ENCODE measurements around the gene CYCS.
"Not testable (repeated sequence)": the region's sequence is repeated elsewhere in the genome, so short reads cannot be mapped to it uniquely, and the experiment has no call there.

CYCS gene

GRCh38 chr7:25117226-25118047, 7.6 kb downstream of the CYCS start:
- DNase-seq = no peak

DNA sequence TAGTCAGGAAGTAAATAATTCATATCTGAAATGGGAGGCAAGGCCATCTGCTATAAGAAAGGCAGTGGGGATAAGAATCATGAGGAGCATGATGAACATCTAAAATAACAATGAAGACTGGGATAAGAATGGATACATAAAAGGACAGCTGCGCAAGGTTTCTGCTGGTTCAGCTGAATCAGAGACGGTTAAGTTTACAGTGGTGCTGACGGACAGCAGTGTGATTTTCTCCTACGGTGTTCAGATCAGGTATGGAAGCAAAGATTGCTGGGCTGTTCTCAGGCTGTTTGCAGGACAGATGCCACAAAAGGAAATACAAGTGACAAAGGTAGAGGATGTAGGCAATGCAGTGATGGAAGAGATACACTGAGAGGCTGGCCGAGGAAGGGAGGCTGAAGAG, 8.4 kb downstream of the CYCS start:
- DNase-seq = no peak

DNA sequence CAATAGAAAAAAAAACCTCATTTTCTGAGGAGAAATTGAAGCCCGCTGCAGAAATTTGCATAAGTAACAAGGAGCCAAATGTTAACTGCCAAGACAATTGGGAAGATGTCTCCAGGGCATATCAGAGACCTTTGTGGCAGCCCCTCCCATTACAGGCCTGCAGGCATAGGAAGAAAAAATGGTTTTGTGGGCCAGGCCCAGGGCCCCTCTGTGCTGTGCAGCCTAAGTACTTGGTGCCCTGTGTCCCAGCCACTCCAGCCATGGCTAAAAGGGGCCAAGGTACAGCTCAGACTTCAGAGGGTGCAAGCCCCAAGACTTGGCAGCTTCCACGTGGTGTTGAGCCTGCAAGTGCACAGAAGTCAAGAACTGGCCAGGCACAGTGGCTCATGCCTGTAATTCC, 14.5 kb downstream of the CYCS start:
- not testable (repeated sequence) for DNase-seq

GRCh38 chr7:25109276-25109675, 15.8 kb downstream of the CYCS start:
- DNase-seq = no peak

- no peak for DNase-seq
Measured at GRCh38 chr7:25105911-25106310, 19.1 kb downstream of the CYCS start.

DNA sequence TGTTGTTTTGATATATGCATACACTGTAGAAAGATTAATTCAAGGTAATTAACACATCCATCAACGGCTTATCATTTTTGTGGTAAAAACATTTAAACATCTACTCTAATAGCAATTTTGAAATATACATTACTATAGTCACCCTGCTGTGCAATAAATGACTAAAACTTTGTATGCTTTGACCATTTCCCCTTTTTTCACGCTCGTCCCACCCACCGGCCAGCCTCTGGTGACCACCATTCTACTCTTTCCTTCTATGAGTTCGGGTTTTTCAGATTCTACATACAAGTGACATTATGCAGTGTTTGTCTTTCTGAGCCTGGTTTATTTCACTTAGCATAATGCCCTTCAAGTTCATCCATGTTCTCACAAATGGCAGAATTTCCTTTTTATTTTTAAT, 21.3 kb downstream of the CYCS start:
- DNase-seq = no peak

DNA sequence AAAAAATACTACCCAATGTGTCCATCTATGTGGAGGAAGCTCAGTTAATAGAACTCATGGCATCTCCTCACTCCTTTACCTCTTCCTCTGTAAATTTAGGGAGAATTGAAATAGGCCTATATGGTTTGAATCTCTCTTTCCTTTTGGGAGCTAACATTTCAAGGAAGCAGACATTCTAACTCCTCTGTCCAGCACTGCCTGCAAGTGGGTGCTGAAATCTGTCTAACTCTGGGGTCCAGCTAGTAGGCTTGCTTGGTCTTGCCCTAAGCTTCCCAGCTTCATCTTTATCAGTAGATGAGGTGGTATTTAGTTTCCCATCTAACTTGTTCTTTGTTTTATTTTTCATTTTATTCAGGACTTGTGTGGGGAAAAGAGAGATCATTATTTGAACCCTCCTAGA, 23.2 kb downstream of the CYCS start:
- no peak for DNase-seq

DNA sequence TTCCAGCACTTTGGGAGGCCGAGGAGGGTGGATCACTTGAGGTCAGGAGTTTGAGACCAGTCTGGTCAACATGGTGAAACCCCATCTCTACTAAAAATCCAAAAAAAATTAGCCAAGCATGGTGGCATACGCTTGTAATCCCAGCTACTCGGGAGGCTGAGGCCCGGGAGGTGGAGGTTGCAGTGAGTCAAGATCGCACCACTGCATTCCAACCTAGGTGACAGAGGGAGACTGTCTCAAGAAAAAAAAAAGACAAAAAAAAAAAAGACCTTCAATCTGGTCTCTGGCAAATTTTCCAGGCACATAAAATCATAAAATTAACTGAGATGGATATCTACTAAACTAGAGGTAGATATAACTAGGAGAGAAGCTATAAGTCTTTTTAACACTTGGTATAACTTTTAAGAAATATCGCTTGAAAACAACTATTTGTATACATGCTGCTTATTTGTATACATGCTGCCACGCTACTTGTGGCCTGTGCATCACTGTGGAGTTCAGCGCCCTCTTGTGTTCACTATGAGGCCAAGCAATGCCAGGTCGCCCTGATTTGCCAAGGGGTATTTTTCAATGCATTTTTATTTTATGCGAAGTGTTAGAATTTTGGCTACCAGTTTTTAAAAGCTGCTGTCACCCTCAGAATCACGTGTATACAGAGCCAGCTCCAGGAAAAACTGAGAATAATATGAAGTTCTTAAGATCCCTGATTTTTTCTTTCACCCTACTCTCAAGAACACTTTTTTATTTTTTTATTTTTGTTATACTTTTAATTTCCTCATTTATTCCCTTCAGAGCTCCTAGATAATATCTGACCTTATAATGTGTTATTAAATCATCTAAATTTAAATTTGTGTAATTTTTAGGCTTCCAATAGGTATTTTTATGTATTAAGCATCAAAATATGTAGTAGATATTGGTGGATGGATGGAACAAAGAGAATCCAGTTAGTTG, 26.7 kb downstream of the CYCS start:
- DNase-seq = peak; percentile 35

DNA sequence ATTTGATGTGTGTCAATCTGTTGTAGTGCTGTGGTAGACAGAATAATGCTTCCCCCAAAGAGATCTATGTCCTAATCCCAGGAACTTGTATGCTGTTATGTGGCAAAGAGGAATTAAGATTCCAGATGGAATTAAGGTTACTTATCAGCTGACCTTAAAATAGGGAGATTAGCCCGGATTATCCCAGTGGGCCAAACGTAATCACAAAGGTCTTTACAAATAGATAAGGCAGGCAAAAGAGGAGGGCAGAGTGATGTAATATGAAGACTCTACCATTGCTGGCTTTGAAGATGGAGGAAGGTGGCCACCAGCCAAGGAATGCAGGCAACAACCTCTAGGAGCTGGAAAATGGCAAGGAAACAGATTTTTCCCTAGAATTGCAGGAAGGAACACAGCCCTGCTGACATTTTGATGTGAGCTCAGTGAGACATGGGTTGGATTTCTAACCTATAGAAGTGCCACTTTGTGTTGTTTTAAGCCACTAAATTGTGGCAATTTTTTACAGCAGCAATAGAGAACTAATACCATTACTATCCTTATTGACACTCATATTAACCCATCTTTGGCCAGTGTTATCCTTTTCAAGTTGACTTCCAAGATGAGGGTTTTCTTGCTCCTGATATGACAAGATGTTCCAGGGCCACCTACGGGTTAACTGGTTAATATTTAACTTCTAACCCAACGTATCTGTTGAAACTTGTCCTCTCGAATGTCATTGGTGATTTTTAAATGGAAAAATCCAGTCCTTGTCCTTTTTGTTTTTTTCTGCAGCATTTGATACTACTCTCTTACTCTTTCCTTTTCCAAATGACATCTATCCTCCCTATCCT, 29.3 kb downstream of the CYCS start:
- DNase-seq = no peak

- DNase-seq = peak; percentile 34
Measured at GRCh38 chr7:25093268-25093826, 31.7 kb downstream of the CYCS start.

DNA sequence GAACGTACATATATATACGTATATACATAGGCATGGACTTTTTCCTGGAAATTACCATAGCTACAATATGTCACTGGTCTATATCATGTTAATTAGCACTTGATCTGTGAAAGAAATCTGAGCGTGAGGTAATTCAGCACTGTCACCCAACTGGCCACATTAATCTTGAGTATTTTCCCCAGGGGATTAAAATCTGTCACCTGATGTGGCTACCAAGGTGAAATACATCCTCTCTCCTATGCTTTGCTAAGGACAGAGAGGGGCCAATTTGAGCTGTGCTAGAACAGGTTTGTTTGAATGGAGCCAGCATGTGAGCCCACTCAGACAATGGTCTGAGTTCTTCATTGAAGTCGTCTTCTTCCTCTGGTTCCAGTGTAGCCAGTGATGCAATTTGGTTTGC, 33.3 kb downstream of the CYCS start:
- no peak for DNase-seq

GRCh38 chr7:25091176-25091575, 33.9 kb downstream of the CYCS start:
- no peak for DNase-seq

DNA sequence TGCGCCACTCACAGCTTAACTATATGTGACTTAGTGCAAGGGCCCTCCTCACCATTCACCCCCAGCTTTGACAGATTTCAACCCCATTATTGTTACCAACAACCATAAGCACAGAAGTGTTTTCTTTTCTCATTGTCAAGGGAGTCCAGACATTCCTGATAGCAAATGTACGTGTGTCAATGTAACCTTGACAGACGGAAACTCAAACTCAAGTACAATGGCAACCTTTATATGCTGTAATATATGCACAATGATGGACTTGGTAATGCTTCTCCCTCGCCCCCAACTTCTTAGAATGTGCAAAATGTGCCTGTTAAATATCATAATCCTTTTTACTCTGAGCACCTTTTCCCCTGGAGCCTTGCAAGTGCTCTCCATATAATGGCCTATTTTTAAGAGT, 34.7 kb downstream of the CYCS start:
- DNase-seq = no peak

GRCh38 chr7:25087855-25088254, 37.2 kb downstream of the CYCS start:
- no peak for DNase-seq

GRCh38 chr7:25084821-25085220, 40.2 kb downstream of the CYCS start:
- DNase-seq = no peak

DNA sequence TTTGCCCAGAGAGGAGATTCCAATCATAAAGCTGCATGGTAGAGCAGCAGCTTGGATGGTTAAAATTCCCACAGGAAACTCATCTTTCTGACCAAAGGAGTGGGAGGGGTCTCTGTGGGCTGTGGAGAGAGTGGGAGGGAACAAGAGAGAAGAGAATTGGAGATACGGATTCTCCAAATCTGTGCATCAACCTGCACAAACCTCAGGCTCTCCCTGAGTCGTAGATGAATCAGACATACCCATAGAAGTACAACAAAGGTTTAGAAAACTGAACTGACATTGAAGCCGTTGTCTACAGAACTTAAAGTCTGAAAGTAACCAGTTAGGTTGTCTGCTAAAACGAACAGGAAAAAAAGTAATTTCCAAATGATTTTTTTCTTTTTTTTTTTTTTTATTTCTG, 41.9 kb downstream of the CYCS start:
- no peak for DNase-seq

DNA sequence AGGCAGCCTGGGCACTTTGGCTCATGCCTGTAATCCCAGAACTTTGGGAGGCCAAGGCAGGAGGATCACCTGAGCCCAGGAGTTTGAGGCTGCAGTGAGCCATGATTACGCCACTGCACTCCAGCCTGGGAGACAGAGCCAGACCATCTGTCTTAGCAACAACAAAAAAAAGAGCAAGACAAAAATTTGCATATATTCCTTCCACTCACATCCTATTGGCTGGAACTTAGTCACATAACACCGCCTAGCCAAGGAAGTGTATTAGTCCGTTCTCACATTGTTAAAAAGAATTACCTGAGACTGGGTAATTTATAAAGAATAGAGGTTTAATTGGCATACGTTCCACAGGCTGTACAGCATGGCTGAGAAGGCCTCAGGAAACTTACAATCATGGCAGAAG, 43.0 kb downstream of the CYCS start:
- not testable (repeated sequence) for DNase-seq

DNA sequence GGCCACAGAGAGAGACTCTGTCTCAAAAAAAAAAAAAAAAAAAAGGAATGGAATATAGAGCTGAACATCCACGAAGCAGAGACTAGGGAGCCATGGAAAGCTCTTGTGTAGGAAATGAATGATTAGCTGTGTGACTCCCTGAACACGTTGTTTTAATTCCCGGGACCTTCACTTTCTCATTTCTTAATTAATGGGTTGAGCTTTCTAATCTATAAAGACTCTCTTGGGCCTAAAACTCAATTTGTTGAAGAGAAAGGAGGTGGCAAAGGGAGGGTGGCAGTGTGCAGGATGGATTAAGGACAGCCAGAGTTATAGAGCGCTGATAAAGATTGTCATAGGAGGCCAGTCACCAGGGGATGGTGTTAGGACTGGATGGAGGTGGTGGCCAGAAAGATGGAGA, 48.0 kb downstream of the CYCS start:
- DNase-seq = no peak

DNA sequence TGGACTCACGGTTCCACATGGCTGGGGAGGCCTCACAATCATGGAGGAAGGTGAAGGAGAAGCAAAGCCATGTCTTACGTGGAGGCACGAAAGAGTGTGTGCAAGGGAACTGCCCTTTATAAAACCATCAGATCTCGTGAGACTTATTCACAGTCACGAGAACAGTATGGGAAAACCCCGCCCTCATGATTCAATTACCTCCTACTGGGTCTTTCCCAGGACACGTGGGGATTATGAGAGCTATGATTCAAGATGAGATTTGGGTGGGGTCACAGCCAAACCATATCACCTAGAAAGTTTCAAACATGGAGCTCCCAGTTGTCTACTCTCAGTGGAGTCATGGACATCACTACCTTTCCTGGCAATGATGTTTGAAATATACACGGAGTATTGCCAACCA, 49.6 kb downstream of the CYCS start:
- DNase-seq = no peak

GRCh38 chr7:25073451-25073850, 51.6 kb downstream of the CYCS start:
- DNase-seq = no peak
